NB4 (cell line): ENCODE data around the gene MTHFD2L.
A peak's percentile ranks its signal among the peaks of the same experiment; 100 is the strongest.

Source experiments
- DNase-seq: peaks from one replicate; pipeline ENCODE4 v3.0.0; 2010; ENCODE audit warnings: low read depth
- H3K4me3 ChIP-seq: one replicate; pipeline ENCODE4 v1.5.1; 2011; ENCODE audit warnings: mild to moderate bottlenecking, low read depth, low read length, moderate library complexity
- CTCF ChIP-seq: IDR thresholded peaks from one replicate; pipeline ENCODE4 v1.5.1; 2012; ENCODE audit warnings: low read depth, low read length
- MAX ChIP-seq: IDR thresholded peaks from 2 replicates; pipeline ENCODE4 v1.6.1; 2011; ENCODE audit warnings: low read depth, low read length
- MYC ChIP-seq: IDR thresholded peaks from 2 replicates; pipeline ENCODE4 v1.6.1; 2011; ENCODE audit warnings: low read depth, low read length
- POLR2A ChIP-seq: IDR thresholded peaks from 2 replicates; pipeline ENCODE4 v1.6.1; 2011; ENCODE audit warnings: mild to moderate bottlenecking; ENCODE audit not compliant: insufficient read length; ENCODE audit errors: extremely low read depth

The MTHFD2L gene

GRCh38 chr4:74230902-74231499 lies 73.1 kb downstream of the MTHFD2L start:
- no peak overlapping the region for H3K4me3 ChIP-seq
- TF ChIP-seq MYC (no peak), POLR2A (no peak)
- DNase-seq, result peak; percentile 27

DNA sequence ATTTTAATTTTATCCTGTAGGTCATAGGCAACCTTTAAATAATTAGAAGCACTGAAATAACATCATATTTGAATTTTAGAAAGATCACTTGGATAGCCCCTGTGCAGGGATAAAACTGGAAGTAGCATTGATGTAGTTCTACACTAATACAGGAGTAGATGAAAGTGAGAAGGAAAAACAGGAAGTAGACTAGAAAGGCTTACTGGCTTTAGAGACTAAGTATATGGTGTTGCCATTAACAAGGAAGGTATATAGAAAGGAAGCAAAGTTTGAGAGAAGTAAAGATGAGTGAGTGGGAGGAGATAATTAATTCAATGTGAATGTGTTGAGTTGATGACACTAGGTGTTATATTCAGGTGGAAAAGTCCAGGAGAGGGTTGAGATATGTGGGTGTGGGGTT lies 77.2 kb downstream of the MTHFD2L start:
- no peak for TF ChIP-seq MYC
- no peak for TF ChIP-seq POLR2A
- TF ChIP-seq MAX, result no peak
- no peak for TF ChIP-seq CTCF
- peak; percentile 10 for DNase-seq

DNA sequence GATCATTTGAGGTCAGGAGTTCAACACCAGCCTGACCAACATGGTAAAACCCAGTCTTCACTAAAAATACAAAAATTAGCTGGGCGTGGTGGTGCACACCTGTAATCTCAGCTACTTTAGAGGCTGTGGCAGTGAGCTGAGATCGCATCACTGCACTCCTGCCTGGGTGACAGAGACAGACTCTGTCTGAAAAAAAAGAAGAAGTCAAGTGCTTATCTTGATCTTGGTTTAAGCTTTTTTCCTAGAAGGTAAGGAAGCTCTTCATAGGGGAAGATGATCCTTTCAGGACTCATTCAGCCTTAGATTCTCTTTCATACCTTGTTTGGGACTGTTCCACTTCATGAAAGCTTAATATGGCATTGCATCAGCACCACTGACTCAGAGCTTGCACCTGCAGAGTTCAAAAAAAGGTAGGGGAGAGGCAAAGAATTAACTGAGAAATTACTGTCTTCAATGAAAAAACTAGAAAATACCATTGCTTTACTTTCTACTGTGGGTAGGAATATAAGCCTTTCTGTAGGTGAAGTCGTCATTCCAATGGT lies 79.6 kb downstream of the MTHFD2L start:
- no peak for DNase-seq
- no peak overlapping the region for H3K4me3 ChIP-seq

More for the DNA sequence above, 77.2 kb downstream of the MTHFD2L start:
- H3K4me3 ChIP-seq, result no peak overlapping the region

DNA sequence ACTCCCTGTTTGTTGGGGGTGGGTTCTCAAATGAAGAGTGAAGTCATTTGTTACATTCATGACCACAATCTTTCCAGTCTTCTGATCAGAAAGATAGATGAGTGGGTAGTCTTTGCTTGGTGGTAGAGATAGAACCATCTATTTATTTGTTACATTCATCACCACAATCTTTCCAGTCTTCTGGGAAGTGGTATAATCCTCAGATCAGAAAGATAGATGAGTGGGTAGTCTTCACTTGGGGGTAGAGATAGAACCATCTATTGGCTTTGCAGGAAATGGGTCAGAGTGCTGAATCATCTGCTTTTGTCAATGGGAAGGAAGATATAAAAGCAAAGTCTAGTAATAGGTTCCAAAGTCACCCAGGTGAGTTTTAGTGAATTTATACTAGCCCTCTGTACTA lies 86.1 kb downstream of the MTHFD2L start:
- no peak overlapping the region for H3K4me3 ChIP-seq
- DNase-seq, result no peak
- TF ChIP-seq CTCF (no peak), MYC (no peak), MAX (no peak), POLR2A (no peak)

More for the DNA sequence above, 79.6 kb downstream of the MTHFD2L start:
- TF ChIP-seq CTCF, result no peak
- no peak for TF ChIP-seq MAX
- TF ChIP-seq POLR2A, result no peak
- TF ChIP-seq MYC, result no peak

DNA sequence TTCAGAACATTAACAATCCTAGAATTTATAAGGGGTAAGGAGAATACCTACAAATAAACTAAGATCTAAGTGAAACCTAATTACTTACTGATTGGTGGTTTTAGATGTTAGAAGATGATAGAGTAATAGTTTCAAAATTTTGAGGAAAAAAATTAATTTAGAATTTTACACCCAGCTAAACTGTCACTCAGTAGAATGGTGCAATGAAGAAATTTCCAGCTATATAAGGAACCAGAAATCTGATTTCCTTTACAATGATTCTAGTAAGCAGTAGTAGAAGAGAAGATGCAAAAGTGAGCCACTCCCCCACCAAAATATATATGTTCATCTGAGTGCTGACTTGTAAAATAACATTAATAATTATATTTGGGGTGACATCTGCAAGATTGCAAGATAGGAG lies 95.0 kb downstream of the MTHFD2L start:
- no peak overlapping the region for H3K4me3 ChIP-seq
- TF ChIP-seq CTCF, result no peak
- TF ChIP-seq POLR2A, result no peak
- TF ChIP-seq MYC, result no peak
- TF ChIP-seq MAX, result no peak
- DNase-seq, result no peak

- no peak for DNase-seq
- no peak overlapping the region for H3K4me3 ChIP-seq
- TF ChIP-seq MYC (no peak), CTCF (no peak), MAX (no peak), POLR2A (no peak)
Observed at GRCh38 chr4:74254386-74254785, 96.5 kb downstream of the MTHFD2L start.
